ENCODE data around the gene ZFYVE1. TPM values are rescaled to one million over a fixed set of nuclear protein-coding genes. Genes with fewer than 3 reads are reported as not detected.
A peak's percentile ranks its signal among the peaks of the same experiment; 100 is the strongest.

The ZFYVE1 gene
- total and polyA plus RNA-seq, 10 of the 15 experiments (the other 5 are each of a cell fraction or from before 2014, with no cell fraction given) = 1.2 to 13.3 (median 6.4) TPM

- peak; percentile 21 for TF ChIP-seq E2F8 (IDR thresholded peaks at IDR 0.05; ENCODE audit: low read depth, partially characterized antibody)
- peak; percentile 27; the same call in 1 of the 2 replicates for TF ChIP-seq SPI1 (IDR thresholded peaks at IDR 0.05; ENCODE audit: borderline replicate concordance, insufficient read depth, low read depth, low read length)
- TF ChIP-seq ZNF592 (IDR thresholded peaks at IDR 0.05) = peak; percentile 60; the same call in 1 of the 2 replicates
- peak; percentile 89 for TF ChIP-seq NR2F1 (conservative IDR thresholded peaks at IDR 0.05)
- TF ChIP-seq TCF3 (IDR thresholded peaks at IDR 0.05; ENCODE audit: borderline replicate concordance, insufficient read depth, low read depth, low read length) = peak; percentile 81; the same call in 1 of the 2 replicates
- peak; percentile 35; the same call in 1 of the 2 replicates for TF ChIP-seq ESRRA (IDR thresholded peaks at IDR 0.05; ENCODE audit: low read length)
- no peak for TF ChIP-seq IRF3 (IDR thresholded peaks at IDR 0.05)
- TF ChIP-seq SREBF2 (IDR thresholded peaks at IDR 0.05; ENCODE audit: low read length) = no peak
- TF ChIP-seq RBBP5 (conservative IDR thresholded peaks at IDR 0.05) = no peak
- peak; percentile 14; the same call in 1 of the 2 replicates for TF ChIP-seq ATF2 (IDR thresholded peaks at IDR 0.05; ENCODE audit: low read length)
- peak; percentile 97 for TF ChIP-seq TAF1 (IDR thresholded peaks at IDR 0.05; ENCODE audit: borderline replicate concordance, low read depth, low read length)
- TF ChIP-seq NFIC (IDR thresholded peaks at IDR 0.05; ENCODE audit: low read depth, low read length) = 0 out of 2 replicates have a peak, but pooled peaks have one; percentile 14
- TF ChIP-seq ZNF687 (IDR thresholded peaks at IDR 0.05) = 0 out of 2 replicates have a peak, but pooled peaks have one; percentile 79
- peak; percentile 64 for TF ChIP-seq MAX (IDR thresholded peaks at IDR 0.05; ENCODE audit: low read depth, low read length)
- peak; percentile 100 for TF ChIP-seq POLR2A (IDR thresholded peaks at IDR 0.05; ENCODE audit: low read depth, low read length)
Measured at GRCh38 chr14:73058224-73058921, 31.5 kb upstream of the ZFYVE1 start, which contains the start of gene RBM25 (continued).

Measured in GM12878 (cell line).